GM19455 (cell line): Measurements from ENCODE around the gene FAF1.
"Not testable (repeated sequence)": the region's sequence is repeated elsewhere in the genome, so short reads cannot be mapped to it uniquely, and the experiment has no call there.

Experiments
- ATAC-seq: cut with Tn5 transposase; IDR thresholded peaks from one replicate; pipeline ENCODE4 v1.9.1; 2021; ENCODE audit not compliant: unreplicated experiment

FAF1 gene

DNA sequence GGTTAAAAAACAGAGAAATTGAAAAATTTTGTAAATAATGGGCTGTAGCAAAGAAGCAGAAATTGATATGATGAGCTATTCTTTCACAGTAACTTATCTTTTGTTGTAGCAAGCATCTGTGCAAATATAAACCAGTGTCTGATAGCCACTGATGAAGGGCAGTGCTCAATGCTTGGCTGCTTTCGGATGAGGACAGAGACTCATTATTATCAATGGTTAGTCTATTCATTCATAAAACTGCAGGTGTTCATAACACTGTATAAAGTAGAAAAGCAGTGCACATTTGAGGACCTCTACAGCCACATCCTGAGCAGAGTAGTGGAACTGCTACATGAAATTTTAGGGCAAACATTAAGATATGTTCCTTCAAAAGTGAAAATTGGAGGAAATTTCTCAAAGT lies 107.2 kb downstream of the FAF1 start:
- no peak for ATAC-seq

DNA sequence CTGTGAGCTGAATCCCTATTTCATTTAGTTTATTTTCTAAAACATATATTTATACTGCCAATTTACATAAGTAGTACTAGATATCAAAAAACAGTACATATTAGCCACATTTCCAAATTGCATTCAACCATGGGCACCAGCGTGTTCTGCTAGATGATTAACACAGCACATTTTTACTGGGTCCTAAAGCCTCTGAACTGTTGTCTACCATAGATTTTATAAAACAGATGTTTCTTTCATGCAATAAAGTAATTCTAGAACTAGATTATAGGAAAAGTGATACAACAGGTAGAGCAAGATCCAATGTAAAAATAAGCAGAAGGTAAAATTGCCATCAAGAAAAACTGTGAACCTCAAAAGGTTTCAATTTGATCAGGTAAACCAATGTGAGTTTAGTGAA lies 108.6 kb downstream of the FAF1 start:
- no peak for ATAC-seq

DNA sequence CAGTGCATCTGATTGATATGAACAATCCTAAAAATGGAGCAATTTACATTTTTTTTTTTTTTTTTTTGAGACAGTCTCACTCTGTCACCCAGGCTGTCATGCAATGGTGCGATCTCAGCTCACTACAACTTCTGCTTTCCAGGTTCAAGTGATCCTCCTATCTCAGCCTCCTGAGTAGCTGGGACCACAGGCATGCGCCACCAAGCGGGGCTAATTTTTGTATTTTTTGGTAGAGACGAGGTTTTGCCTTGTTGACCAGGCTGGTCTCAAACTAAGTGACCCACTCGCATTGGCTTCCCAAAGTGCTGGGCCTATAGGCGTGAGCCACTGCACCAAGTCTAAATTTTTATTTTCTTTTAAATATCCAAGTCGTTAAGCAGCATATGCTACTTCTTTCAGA lies 109.0 kb downstream of the FAF1 start:
- no peak for ATAC-seq

- ATAC-seq = no peak
These were observed 112.8 kb downstream of the FAF1 start for GRCh38 chr1:50847303-50847702.

DNA sequence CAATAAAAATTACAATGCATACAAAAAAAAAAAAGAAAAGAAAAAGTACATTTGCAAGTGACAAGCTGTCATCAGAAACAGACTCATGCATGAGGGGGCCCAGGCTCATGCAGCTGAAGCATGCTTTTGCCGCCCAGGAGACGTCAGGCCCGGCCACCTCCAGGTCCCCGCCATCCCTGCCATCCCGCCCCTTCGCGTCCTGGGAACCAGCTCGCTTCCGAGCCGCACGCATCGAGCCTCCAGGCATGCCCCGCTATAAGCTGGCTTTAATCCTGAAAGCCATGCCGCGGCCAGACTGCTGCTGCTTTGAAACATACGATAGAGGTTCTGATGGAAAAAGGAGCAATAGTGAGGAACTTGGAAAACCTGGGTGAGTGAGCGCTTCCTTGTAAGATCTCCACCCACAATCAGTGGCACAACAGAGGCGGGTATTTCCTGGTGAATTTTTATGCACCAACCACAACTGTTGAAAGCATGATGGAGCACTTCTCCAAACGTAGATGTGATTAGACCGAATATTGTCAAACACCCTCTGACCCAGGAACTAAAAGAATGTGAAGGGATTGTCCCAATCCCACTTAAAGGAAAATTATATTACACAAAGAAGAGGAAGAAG lies 113.7 kb downstream of the FAF1 start:
- no peak for ATAC-seq

DNA sequence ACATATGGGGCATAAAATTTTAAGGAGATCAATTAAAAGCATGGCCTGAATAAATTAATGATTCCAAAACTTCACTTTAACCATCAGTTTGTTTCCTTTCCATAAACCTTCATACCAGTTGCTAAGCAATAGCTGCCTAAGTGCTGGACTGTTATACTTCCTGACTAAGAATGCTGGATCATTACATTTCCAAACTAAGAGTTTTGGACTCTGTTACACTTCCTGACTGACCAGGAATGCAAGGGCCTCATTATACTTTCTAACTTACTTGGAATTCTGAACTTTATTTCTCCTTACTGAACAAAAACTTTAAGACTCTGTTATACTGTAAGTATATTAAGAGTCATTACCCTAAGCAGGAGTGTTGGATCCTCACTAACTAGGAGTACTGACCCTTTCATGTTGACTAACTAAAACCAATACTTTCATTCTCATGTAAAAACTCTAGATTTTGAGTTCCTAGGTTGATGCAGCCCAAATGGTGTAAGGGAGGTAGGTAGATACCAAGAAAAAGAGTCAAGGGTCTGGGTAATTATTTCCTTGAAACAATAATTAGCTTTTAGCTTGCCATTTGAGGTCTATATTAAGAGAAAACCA lies 118.2 kb downstream of the FAF1 start:
- no peak for ATAC-seq

- ATAC-seq = no peak
These were observed 124.0 kb downstream of the FAF1 start for GRCh38 chr1:50836117-50836516.

- no peak for ATAC-seq
These were observed 126.9 kb downstream of the FAF1 start for GRCh38 chr1:50833216-50833615.

DNA sequence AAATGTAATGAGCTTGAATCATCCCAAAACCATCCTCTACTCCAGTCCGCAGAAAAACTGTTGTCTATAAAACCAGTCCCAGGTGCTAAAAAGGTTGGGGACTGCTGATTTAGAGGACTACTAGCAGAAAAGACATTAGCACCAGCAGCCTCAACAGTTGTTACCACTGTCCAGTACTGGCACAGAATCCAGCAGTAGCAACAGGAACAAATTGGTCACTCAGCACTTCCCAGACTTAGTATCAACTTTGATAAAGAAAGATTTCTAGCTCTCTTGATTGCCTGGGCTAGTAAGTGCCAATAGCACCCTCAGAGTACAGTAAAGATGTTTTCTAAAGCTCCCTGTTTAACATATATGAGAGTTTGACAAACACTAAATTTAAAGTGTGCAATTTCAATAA lies 127.9 kb downstream of the FAF1 start:
- ATAC-seq = no peak

- no peak for ATAC-seq
These were observed 128.6 kb downstream of the FAF1 start for GRCh38 chr1:50831300-50832061.

GRCh38 chr1:50830621-50831020 lies 129.4 kb downstream of the FAF1 start:
- ATAC-seq = no peak

- no peak for ATAC-seq
These were observed 130.8 kb downstream of the FAF1 start for GRCh38 chr1:50829014-50829958.

GRCh38 chr1:50827546-50827945 lies 132.5 kb downstream of the FAF1 start:
- ATAC-seq = no peak

GRCh38 chr1:50826792-50827191 lies 133.3 kb downstream of the FAF1 start:
- ATAC-seq = not testable (repeated sequence)

- ATAC-seq = no peak
These were observed 137.9 kb downstream of the FAF1 start for GRCh38 chr1:50822035-50822776.

- ATAC-seq = no peak
These were observed 139.5 kb downstream of the FAF1 start for GRCh38 chr1:50820545-50820944.

DNA sequence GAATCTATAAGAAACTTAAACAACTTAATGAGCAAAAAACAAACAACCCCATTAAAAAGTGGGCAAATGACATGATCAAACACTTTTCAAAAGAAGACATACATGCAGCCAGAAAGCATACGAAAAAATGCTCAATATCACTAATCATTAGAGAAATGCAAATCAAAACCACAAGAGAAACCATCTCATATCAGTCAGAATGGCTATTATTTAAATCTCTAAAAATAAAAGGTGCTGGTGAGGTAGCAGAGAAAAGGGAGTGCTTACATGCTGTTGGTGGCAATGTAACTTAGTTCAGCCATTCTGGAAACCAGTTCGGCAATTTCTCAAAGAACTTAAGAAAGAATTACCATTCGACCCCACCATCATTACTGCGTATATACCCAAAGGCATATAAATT lies 147.7 kb downstream of the FAF1 start:
- no peak for ATAC-seq

- no peak for ATAC-seq
These were observed 151.8 kb downstream of the FAF1 start for GRCh38 chr1:50808296-50808695.

DNA sequence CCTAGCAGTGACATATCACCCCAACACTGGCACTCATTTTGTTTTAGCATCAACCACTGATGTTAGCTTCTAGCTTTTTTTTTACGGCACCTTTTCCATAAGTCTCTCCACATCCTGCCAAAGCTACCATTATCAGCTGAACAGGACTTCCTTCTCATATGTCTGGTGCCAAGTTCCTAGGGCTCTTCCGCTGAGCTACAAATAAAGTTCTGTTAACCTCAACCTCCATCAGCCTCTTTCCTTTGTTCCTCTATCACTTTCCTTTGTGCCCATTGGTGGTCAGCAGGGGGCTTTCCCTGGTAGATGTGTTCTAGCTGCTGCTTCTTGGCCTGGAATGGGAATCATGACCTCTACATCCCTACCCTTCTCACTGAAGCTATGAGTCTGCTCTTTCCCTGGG lies 163.8 kb downstream of the FAF1 start:
- no peak for ATAC-seq

DNA sequence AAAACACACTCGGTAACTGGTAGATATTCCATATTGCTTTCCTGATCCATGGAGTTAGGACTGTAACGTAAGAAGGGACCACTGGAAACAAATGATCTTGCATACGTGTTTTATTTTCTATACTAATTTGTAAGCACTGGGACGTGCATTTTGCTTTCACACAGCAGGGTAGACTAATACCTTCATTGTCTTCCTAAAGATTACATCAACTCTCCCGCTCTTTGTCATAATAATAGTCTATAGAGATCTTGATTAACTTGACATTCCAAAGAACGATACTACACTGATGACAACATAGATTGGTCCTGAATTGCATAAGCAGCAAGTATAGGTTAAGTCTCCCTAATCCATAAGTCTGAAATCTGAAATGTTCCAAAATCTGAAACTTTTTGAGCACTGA lies 166.5 kb downstream of the FAF1 start:
- no peak for ATAC-seq

- no peak for ATAC-seq
These were observed 172.8 kb downstream of the FAF1 start for GRCh38 chr1:50787266-50787665.
